CD8-positive, alpha-beta memory T cell (primary cell): ENCODE measurements around the gene MAGEA9B. TPM values are rescaled to one million over a fixed set of nuclear protein-coding genes. Genes with fewer than 3 reads are reported as not detected.
"Not testable (repeated sequence)": the region's sequence is repeated elsewhere in the genome, so short reads cannot be mapped to it uniquely, and the experiment has no call there.

Experiments
- CTCF ChIA-PET: fragments of 350-600 bp; sonication (Branson Sonifier 250); formaldehyde crosslinking; loops from one replicate; lab custom pipeline; 2021; ENCODE audit warnings: antibody characterized with exemption; lab: Charles Lee
- POLR2A ChIA-PET: fragments of 350-600 bp; sonication (Branson Sonifier 250); formaldehyde crosslinking; loops from one replicate; lab custom pipeline; 2021; ENCODE audit warnings: antibody characterized with exemption; lab: Charles Lee
- DNase-seq, 5 donors: peaks; one replicate each; pipeline versions ENCODE4 v3.0.0 to v3.0.0-alpha.2; 2020 to 2022; ENCODE audit warnings: mixed read lengths in 1 of 5
- H3K27ac ChIP-seq: one replicate; pipeline ENCODE4 v1.7.0; 2013; ENCODE audit warnings: low read depth, mild to moderate bottlenecking, low read length, moderate library complexity
- H3K27me3 ChIP-seq: 2 replicates; pipeline ENCODE4 v1.7.0; 2013; ENCODE audit warnings: low read length, mild to moderate bottlenecking; ENCODE audit not compliant: insufficient read depth, poor library complexity, severe bottlenecking
- H3K36me3 ChIP-seq: 2 replicates; pipeline ENCODE4 v1.7.0; 2013; ENCODE audit warnings: mild to moderate bottlenecking, low read length, moderate library complexity; ENCODE audit not compliant: insufficient read depth
- H3K4me1 ChIP-seq: 2 replicates; pipeline ENCODE4 v1.7.0; 2013; ENCODE audit warnings: mild to moderate bottlenecking, low read length, moderate library complexity; ENCODE audit not compliant: insufficient read depth
- H3K4me3 ChIP-seq: 2 replicates; pipeline ENCODE4 v1.7.0; 2013; ENCODE audit warnings: mild to moderate bottlenecking, low read length
- H3K9me3 ChIP-seq: 2 replicates; pipeline ENCODE4 v1.7.0; 2013; ENCODE audit warnings: mild to moderate bottlenecking, low read length
- H3K27ac Mint-ChIP-seq, 8 donors: one replicate each; pipeline ENCODE4 v1.8.0; 2020 to 2021; ENCODE audit warnings: mixed read lengths in 8 of 8, mild to moderate bottlenecking in 6 of 8, inconsistent platforms in 3 of 8, moderate library complexity in 3 of 8
- H3K27me3 Mint-ChIP-seq, 2 donors: one replicate each; pipeline ENCODE4 v1.8.0; 2020 to 2021; ENCODE audit warnings: mixed read lengths in 2 of 2, mild to moderate bottlenecking in 1 of 2, moderate library complexity in 1 of 2
- H3K36me3 Mint-ChIP-seq, 3 donors: one replicate each; pipeline ENCODE4 v1.8.0; 2020 to 2021; ENCODE audit warnings: mixed read lengths in 3 of 3, inconsistent platforms in 1 of 3, mild to moderate bottlenecking in 1 of 3
- H3K4me1 Mint-ChIP-seq, 3 donors: one replicate each; pipeline ENCODE4 v1.8.0; 2020 to 2021; ENCODE audit warnings: mixed read lengths in 3 of 3, inconsistent platforms in 1 of 3, mild to moderate bottlenecking in 1 of 3
- H3K4me3 Mint-ChIP-seq, 7 donors: one replicate each; pipeline ENCODE4 v1.8.0; 2020 to 2021; ENCODE audit warnings: mixed read lengths in 7 of 7, mild to moderate bottlenecking in 6 of 7, moderate library complexity in 4 of 7, inconsistent platforms in 2 of 7
- H3K9me3 Mint-ChIP-seq, 5 donors: one replicate each; pipeline ENCODE4 v1.8.0; 2020 to 2022; ENCODE audit warnings: mixed read lengths in 5 of 5, mild to moderate bottlenecking in 3 of 5, moderate library complexity in 2 of 5, inconsistent platforms in 1 of 5
- polyA plus RNA-seq: library from polyadenylated mRNA; unstranded; fragments of 300-500 nt; fragmentation: Illumina TruSeq; gene quantifications from one replicate; pipeline ENCODE4 v1.2.3, GENCODE V29; 2021
- total RNA-seq, 2 experiments: library from RNA; stranded (reverse); gene quantifications; one replicate each; pipeline ENCODE4 v1.2.3, GENCODE V29; 2021

MAGEA9B gene
- total and polyA plus RNA-seq, 3 experiments from 2014 or later, result not detected

DNA sequence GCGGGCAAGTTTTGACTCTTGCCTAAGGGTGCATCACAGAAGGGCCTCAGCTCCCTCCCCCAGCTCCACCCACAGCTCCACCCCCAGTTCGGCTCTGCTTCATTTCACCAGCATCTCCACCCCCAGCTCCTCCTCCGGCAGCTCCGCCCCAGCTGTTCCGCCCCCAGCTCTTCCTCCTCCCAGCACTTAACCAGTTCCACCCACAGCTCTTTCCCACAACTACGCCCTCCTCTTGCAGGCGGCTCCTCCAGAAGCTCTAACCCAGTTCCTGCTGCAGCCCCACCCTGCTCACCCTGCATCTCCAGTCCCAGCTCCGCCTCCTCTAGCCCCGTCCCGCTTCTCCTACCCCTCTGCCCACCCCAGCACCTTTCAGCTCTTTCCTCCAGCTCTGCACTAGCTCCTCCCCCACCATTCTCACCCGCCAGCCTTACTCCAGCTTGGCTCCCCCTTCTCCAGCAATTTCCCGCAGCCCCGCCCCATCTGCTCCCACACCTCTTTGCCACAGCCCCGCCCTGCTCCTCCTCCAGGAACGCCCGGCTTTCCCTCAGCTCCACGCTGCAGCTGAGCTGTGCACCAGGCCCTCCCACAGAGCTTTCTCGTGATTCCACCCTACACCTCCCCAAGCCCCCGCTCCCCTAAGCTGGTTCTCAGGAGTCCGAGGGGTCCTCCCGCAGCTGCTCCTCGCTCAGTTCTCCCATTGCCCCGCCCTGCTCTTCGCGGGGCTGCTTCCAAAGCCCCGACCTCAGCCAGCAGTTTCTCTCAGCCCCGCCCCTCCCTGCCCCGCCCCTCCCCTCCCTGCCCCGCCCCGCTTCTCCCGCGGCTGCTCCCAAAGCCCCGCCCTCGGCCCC is 47.8 kb downstream of the MAGEA9B start:
- no peaks in the 10 kb centered on the region for H3K27me3 Mint-ChIP-seq
- DNase-seq, result peak; percentile 83 to 94 (median 83)
- ChIA-PET CTCF (interaction anchor here (0.7 to 3.6 kb wide), 8 partner anchors 11 to 401 kb away, joined by 3 to 34 read pairs (median 5); partner anchors contain the start of gene IDS), POLR2A (interaction anchor here (0.7 to 2.8 kb wide), 8 partner anchors 15 to 1628 kb away, joined by 3 to 25 read pairs (median 5); partner anchors contain the start of genes EOLA2, FMR1 and IDS)
- Histone ChIP-seq H3K36me3 (no peaks in the 10 kb centered on the region), H3K9me3 (no peaks in the 10 kb centered on the region), H3K27me3 (no peaks in the 10 kb centered on the region), H3K4me3 (peak overlapping the region; percentile 49), H3K4me1 (peaks cover 6% of the 10 kb centered on the region), H3K27ac (peak overlapping the region; percentile 57)
- H3K27ac Mint-ChIP-seq, result peak overlapping the region; percentile 79 to 96 (median 92)
- H3K4me1 Mint-ChIP-seq, result peaks cover 9 to 13% (median 12%) of the 10 kb centered on the region in 3 donors
- peak overlapping the region; percentile 67 to 96 (median 90) for H3K4me3 Mint-ChIP-seq
- H3K9me3 Mint-ChIP-seq, result no peaks in the 10 kb centered on the region
- peaks cover 0 to 10% (median 0%) of the 10 kb centered on the region in 3 donors for H3K36me3 Mint-ChIP-seq

DNA sequence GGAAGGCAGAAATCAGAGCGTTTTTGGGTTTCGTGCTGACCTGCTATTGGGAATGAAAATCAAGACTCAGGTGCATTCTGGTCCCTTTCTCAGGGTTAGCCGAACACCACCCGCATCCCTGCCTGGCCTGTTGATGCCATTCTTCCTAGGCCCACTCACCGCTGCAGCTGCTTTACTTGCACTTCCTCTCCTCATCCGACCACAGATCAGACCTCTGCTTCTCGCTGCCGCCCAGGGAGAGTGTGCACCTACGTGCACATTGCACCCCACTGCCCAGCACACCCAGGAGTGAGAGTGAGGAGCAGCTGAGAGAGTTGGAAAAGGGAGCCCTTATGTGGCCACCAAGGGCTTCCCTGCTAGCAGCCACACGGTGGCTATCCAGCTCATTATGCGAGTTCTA is 49.8 kb downstream of the MAGEA9B start:
- CTCF ChIA-PET, H3K36me3 ChIP-seq, H3K27me3 ChIP-seq, H3K27ac ChIP-seq, POLR2A ChIA-PET, H3K4me1 ChIP-seq, H3K9me3 ChIP-seq, H3K4me3 Mint-ChIP-seq, H3K9me3 Mint-ChIP-seq, DNase-seq, H3K4me3 ChIP-seq, H3K27me3 Mint-ChIP-seq: not testable (repeated sequence)
- Mint-ChIP-seq H3K36me3 (peaks cover 0 to 14% (median 0%) of the 10 kb centered on the region in 3 donors), H3K27ac (peak overlapping the region in 1 of 8 donors; percentile 60), H3K4me1 (peaks cover 9 to 13% (median 12%) of the 10 kb centered on the region in 3 donors)

DNA sequence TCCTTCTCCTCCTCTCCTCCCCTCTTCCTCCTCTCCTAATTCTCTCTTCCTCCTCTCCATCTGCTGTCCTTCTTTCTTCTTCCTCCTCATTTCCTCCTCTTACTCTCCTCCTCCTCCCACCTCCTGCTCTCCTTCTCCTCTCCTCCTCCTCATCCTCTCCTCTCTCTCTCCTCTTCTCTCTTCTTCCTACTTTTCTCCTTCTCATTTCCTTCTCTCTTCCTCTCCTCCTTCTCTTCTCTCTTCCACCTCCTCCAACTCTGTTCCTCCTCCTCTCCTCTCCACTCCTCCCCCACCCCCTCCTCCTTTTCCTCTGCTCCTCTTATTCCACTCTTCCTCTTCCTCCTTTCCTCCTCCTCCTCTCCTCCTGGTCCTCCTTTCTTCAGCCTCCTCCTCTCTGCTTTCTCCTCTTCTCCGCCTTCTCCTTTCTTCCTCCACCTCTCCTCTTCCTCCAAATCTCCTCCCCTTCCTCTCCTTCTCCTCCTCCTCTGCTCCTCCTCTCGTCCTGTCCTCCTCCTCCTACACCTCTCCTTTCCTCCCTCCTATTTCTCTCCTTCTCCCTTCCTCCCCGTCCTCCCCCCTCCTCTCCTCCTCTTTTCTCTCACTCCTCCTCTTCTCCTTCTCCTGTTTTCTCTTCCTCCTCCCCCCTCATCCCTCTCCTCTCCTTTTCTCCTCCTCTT is 52.2 kb downstream of the MAGEA9B start:
- H3K4me1 Mint-ChIP-seq, H3K27me3 Mint-ChIP-seq, POLR2A ChIA-PET, H3K4me1 ChIP-seq, H3K27me3 ChIP-seq, H3K4me3 Mint-ChIP-seq, H3K4me3 ChIP-seq, DNase-seq, H3K36me3 ChIP-seq, H3K9me3 ChIP-seq, H3K27ac ChIP-seq, CTCF ChIA-PET, H3K9me3 Mint-ChIP-seq: not testable (repeated sequence)
- Mint-ChIP-seq H3K27ac (peak overlapping the region in 2 of 8 donors; percentile 50 to 91), H3K36me3 (peaks cover 0 to 21% (median 0%) of the 10 kb centered on the region in 3 donors)

DNA sequence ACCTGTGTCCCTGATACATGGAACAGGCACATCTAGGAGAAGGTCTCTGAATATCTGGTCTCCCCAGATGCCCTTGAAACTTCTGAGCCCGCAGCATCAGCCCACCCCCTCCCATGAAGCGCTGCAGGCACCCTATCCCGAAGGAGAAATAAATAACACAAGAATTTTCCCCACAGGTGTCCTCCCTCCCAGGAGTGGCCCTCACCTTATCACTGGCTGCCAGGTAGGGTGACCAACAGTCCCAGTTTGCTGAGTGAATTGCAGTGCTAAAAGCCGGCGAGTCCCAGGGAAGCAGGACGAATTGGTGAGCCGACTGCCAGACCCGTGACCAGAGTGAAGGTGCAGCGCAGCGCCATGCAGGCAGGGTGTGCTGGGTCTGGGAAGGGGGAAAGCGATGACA is 53.3 kb downstream of the MAGEA9B start:
- H3K27me3 Mint-ChIP-seq, H3K27ac ChIP-seq, H3K4me1 Mint-ChIP-seq, CTCF ChIA-PET, H3K4me3 Mint-ChIP-seq, H3K4me1 ChIP-seq, POLR2A ChIA-PET, H3K4me3 ChIP-seq, H3K27ac Mint-ChIP-seq, H3K9me3 ChIP-seq, DNase-seq, H3K27me3 ChIP-seq, H3K36me3 ChIP-seq, H3K9me3 Mint-ChIP-seq: not testable (repeated sequence)
- peaks cover 0 to 21% (median 0%) of the 10 kb centered on the region in 3 donors for H3K36me3 Mint-ChIP-seq

DNA sequence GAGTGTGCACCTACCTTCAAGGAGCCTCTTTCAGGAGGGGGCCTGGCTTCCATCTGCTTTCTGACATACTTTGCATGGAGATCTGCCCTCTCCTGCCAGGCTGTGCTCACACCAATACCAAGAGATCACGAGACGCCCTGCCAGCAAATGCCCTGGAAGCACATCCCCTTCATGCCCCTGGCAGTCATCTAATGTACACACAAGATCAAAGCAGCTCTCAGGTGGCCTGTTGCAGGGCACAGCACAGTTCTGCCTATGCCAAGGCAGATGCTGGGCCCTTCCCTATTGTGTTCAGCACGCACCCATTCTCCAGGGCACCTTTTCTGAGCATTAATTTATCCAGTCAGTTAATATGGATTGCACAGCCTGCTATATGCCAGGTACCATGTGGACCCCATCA is 54.4 kb downstream of the MAGEA9B start:
- POLR2A ChIA-PET, H3K27ac ChIP-seq: not testable (repeated sequence)

More for the DNA sequence above, 54.4 kb downstream of the MAGEA9B start:
- peaks cover 0 to 21% (median 0%) of the 10 kb centered on the region in 3 donors for H3K36me3 Mint-ChIP-seq
- CTCF ChIA-PET, H3K9me3 Mint-ChIP-seq, H3K9me3 ChIP-seq, H3K4me3 ChIP-seq, H3K36me3 ChIP-seq, DNase-seq, H3K27me3 Mint-ChIP-seq, H3K27me3 ChIP-seq, H3K4me1 Mint-ChIP-seq, H3K27ac Mint-ChIP-seq, H3K4me3 Mint-ChIP-seq, H3K4me1 ChIP-seq: not testable (repeated sequence)

Other genes starting within 250 kb of the MAGEA9B start
- gene IDS, start 82.2 kb downstream of the MAGEA9B start, total RNA-seq, result 10 to 100 TPM; 84.6 to 86.0 TPM
- gene IDS, start 82.2 kb downstream of the MAGEA9B start, polyA plus RNA-seq, result 145 TPM
- gene EOLA1, start 46.4 kb downstream of the MAGEA9B start, total RNA-seq, result 10 to 100 TPM; 33.4 to 35.3 TPM
- 19.9 TPM for gene EOLA1, start 46.4 kb downstream of the MAGEA9B start, polyA plus RNA-seq
- not detected for gene HSFX3, start 37.5 kb downstream of the MAGEA9B start, total RNA-seq
- gene HSFX3, start 37.5 kb downstream of the MAGEA9B start, polyA plus RNA-seq, result not detected
- gene HSFX2, start 7.9 kb upstream of the MAGEA9B start, total RNA-seq, result under 1 TPM; 0.29 to 0.57 TPM
- not detected for gene HSFX2, start 7.9 kb upstream of the MAGEA9B start, polyA plus RNA-seq
- 10 to 100 TPM; 29.1 to 29.2 TPM for gene TMEM185A, start 44.3 kb upstream of the MAGEA9B start, total RNA-seq
- 20.0 TPM for gene TMEM185A, start 44.3 kb upstream of the MAGEA9B start, polyA plus RNA-seq
- not detected for gene MAGEA11, start 124.6 kb upstream of the MAGEA9B start, total RNA-seq
- not detected for gene MAGEA11, start 124.6 kb upstream of the MAGEA9B start, polyA plus RNA-seq
- gene HSFX1, start 186.6 kb upstream of the MAGEA9B start, total RNA-seq, result under 1 TPM in 1 of 2 experiments, not detected in 1; 0.29 TPM
- 0.14 TPM for gene HSFX1, start 186.6 kb upstream of the MAGEA9B start, polyA plus RNA-seq
- gene MAGEA9, start 194.5 kb upstream of the MAGEA9B start, total RNA-seq, result not detected
- gene MAGEA9, start 194.5 kb upstream of the MAGEA9B start, polyA plus RNA-seq, result not detected